Hematopoietic multipotent progenitor cell (in vitro differentiated cells): Measurements from ENCODE around the gene ASIC4. TPM values are rescaled to one million over a fixed set of nuclear protein-coding genes. Genes with fewer than 3 reads are reported as not detected.

Experiments
- DNase-seq, 3 donors: peaks; one replicate each; pipeline ENCODE4 v3.0.0-alpha.2; 2011 to 2015; ENCODE audit warnings: low read depth in 2 of 3, low spot score in 2 of 3
- total RNA-seq: library from RNA; depleted of rRNA; stranded (reverse); fragments of >200 nt; gene quantifications from one replicate; pipeline ENCODE4 v1.2.3, GENCODE V29; 2012

ASIC4 gene
- total RNA-seq, 1 donor: 0.27 TPM

DNA sequence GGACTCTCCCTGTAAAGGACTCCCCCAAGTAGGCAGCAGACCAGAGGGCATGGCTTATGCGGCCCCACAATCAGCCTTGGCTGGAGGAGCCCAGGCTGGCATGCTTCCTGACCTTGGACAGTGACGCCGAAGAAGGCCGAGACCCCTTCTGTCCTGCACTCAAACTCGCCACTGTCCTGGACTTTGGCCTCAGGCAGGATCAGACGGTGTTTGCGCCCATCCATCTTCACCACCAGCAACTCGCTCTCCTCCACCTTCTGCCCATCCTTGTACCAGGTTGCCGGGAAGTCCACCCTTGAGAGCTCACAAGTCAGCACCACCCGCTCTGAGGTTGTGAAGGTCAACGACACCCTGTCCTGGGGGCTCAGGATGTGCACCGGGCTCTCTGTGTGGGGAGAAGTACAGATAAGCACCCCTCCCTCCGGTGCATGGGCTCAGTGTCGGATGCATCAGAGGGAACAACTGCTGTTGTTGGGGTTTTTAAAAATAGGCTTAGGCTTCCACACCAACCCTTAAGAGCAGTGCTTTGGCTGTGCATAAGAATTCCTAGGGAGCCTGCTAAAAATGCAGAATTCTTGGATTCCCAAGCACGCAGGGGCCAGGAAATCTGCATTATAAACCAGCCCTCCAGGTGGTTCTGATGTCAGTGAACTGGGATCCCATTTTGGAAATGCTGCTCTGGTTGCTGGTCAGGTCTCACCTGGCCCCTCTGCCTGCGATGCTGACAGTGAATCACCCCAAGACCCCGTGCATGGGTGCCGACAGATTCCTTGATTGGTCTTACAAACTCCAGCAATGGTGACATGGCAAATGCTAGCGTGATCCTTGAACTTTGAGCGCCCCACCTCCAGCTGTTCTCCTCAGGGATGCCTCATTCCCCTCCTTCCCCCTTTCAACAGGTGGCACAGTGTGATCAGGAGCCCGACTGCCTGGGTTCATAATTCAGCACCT, 51.1 kb downstream of the ASIC4 start:
- no peak for DNase-seq

DNA sequence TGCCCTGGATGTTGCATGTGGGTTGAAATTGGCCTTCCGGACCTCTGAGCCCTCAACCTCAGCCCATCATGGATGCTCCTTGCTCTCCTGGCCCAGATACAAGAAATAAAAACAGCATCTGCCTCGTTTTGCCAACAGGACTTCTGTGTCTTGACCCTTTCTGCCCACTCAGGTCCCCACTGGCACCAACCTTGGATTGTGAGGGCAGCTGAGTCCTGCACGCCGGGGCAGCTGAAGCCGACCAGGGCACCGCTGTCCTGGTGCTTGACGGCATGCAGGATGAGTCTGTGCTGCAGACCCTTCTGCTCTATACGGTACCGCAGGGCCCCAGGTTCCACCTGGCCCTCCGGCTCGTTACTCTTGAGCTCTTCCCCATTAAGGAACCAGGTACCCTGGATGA, 52.4 kb downstream of the ASIC4 start:
- no peak for DNase-seq

DNA sequence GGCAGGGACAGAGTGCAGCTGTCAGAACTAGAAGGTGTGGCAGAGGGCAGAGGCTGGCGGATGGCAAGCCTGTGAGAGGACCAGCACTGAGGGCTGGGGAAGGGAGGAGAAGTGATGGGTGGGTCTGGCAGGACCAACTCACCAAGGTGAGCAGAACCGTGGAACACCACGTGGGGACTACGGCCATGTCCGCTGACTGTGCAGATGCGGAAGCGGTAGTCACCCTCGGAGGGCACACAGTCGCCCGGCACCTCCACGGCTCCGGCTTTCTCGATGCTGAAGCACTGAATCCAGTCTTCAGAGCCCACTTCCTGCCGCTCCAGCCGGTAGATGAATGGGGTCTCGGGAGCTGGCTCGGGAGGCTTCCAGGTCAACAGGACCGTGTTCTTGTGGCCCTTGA, 52.8 kb downstream of the ASIC4 start:
- DNase-seq: no peak

DNA sequence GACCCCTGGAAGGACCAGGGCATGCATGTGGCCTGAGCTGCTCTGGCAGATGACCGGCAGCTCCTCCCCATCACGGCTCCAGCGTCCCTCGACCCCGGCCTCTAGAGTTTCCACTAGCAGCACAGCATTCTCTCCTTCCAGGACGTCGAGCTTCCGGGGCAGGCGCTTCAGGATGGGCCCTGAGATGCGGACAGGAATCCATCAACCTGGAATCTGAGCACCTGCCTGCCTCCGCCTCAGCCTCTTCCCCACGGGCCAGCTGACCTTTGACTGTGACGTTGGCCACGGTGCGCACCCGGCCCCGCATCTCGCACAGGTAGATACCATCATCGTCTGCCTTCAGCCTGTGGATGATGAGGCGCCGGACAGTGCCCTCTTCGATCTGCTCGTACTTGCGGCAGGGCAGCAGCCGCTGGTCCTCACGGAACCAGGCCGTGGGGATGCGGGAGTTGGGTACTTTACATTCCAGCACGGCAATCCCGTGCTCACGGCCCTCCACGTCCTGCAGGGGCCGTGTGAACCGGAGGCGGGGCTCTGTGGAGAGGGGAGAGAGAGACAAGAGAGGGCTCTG, 53.6 kb downstream of the ASIC4 start:
- DNase-seq: no peak

DNA sequence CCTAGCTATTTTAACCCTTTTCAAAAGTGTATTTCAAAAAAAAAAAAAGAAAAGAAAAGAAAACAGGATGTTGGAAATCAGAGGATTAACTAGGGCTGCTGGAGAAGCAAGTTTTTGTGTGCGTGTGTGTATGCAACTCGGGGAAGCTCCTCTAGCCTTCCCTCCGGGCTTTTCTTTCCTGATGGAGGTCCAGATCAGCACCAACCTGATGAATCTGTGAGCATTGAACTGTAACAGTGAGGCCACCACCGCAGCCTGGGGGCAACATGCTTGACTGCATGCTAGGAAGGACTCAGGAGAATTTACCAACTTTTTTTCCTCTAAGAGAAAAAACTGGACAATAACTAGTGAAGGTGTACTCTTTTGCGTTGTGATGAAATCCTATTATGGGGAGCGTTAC, 54.8 kb downstream of the ASIC4 start:
- DNase-seq: no peak

DNA sequence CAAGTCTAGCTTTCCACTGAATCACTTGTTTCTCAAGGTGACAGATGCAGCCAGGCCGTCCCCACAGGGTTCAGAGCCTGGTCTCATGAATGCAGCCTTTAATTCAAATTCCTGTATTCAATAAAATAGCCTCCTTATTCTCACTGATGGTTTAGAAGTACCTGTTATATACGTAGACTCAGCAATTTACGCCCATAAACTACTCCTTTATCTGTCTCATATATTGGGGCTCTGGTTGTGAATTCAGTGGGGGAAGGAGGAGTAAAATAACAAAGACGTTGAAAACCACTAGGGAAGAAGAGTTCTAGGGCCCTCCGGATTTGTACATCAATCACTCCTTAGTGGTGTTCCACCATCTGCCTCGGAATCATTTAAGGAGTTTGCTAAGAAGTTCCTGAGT, 55.4 kb downstream of the ASIC4 start:
- no peak for DNase-seq

DNA sequence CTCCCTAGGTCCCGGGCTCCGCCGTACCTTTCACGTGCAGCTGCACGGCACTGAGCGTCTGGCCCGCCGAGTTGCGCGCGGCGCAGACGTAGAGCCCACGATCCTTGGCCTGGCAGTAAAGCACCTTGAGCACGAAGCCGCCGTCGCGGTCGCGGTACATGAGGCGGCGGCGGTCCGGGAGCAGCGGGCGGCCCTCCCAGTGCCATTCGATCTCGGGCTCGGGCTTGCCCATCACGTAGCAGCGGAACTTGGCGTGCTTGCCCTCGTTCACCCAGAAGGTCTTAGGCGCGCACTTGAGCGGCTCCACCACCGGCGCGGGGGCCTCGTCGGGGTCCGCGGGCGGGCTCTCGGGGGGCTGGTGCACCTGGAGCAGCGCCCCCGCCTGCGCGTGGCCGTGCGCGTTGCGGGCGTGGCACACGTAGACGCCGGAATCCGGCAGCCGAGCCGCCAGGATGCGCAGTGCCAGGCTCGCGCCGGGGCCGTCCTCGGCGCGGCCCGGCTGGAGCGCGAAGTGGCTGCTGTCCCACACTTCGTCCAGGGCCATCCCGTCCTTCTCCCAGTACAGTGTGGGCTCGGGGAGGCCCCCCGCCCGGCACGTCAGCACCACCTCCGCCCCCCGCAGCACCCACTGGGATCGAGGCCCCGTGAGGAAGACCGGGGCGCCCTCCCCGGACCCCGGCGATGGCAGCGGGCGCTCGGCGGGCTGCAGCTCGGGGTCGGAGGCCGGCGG, 56.1 kb downstream of the ASIC4 start:
- DNase-seq: no peak

DNA sequence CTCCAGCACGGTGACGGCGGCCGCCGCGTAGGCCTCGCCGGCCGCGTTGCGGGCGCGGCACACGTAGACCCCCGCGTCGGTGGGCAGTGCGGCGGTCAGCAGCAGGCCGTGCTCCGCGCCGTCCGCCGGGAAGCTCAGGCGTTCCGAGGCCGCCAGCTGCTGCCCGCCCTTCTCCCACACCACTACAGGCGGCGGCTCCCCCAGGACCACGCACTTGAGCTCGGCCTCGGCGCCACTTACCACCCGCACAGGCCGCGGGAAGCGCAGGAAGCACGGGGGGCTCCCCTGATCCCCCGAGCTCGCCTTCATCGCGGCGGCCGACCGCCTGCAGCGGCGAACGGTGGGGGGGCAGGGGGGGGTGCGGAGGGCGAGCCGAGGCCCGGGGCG, 56.6 kb downstream of the ASIC4 start:
- DNase-seq: peak in 1 of 3 donors; percentile 14

DNA sequence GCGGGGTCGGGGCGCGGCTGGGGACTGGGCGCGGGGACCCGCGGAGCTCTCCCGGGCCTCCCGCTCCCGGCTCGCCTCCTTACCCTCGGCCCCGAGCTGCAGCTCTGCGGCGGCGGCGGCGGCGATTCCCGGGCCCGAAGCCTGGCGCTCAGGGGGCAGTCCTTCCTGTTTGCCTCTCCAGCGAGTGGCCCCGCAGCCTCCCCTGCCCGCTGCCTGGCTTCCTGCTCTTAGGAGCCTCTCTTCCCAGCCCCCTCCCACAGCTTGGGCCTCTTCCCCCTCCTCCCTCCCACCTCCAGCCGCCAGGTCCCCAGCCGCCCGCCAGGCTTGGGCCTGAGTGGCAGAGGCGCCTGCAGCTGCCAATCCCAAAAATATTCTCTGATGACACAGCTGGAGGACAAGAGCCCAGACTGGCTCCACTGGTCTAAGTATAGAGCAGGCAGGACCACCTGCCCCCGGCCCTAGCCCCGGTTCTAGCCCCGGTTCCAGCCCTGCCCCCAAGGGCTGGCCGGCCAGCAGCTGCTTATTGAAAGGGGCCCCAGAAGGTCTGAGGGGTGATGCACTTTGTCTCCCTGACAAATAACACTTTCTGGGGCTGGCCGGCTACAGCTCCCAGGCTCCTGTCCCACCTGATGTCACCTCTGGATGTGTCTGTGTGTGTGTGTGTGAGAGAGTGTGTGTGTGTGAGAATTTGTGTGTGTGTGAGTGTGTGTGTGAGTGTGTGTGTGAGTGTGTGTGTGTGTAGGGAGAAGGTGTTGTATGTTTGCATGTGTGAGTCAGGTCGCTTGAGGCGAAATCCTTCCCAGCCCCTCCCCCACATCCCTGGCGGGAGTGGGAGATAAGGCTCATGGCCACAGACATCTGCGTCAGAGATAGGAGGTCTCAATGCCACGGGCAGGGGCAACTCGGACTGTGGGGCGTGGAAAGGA, 57.3 kb downstream of the ASIC4 start, which contains the start of gene OBSL1:
Gene OBSL1 (minus strand): TSS at position 229 of the 926 bp plus-strand sequence. CDS start 307 bp downstream, outside the sequence.
- peak in 1 of 3 donors; percentile 35 for DNase-seq

DNA sequence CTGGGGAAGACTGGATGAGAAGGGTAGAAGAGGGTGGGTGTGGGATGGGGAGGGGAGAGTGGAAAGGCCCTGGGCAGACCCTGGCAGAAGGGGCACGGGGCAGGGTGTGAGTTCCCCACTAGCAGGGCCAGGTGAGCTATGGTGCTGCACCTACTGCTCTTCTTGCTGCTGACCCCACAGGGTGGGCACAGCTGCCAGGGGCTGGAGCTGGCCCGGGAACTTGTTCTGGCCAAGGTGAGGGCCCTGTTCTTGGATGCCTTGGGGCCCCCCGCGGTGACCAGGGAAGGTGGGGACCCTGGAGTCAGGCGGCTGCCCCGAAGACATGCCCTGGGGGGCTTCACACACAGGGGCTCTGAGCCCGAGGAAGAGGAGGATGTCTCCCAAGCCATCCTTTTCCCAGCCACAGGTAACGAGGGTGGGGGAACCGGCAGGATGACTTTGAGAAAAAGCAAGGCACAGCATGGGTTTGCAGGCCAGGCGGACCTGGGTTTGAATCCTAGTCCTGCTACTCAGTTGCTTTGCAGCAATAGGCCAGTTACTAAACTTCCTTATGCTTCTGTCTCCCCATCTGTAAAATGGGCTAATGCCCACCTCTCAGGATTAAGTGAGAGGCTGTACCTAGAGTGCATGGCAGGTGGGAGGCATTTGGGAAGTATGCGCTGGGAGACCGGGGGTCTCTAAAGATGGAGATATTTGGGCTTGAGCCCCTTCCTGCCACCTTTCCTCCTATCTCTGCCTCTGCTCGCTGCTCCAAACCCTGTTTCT, 58.1 kb downstream of the ASIC4 start, which contains the start of gene INHA:
Gene INHA (plus strand): TSS at position 74 of the 765 bp plus-strand sequence. CDS start 65 bp downstream, at position 139.
- no peak for DNase-seq

DNA sequence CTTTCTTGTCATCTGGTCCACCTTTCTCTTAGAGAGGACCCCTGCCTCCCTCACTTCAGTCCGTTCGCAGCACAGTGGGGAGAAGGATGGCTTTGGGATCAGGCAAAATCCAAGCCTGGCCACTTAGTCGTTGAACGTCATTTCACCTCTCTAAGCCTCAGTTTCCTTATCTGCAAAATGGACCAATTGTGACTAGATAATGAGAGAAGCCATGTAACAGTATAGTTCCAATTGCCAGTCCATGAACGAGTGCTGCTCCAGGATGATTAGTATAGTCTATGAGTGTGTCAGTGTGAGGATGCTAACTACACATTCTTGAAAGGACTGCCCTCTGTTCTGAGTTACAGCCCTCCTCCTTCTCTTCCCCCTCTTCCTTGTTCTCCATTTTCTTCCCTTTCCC, 58.9 kb downstream of the ASIC4 start:
- no peak for DNase-seq

DNA sequence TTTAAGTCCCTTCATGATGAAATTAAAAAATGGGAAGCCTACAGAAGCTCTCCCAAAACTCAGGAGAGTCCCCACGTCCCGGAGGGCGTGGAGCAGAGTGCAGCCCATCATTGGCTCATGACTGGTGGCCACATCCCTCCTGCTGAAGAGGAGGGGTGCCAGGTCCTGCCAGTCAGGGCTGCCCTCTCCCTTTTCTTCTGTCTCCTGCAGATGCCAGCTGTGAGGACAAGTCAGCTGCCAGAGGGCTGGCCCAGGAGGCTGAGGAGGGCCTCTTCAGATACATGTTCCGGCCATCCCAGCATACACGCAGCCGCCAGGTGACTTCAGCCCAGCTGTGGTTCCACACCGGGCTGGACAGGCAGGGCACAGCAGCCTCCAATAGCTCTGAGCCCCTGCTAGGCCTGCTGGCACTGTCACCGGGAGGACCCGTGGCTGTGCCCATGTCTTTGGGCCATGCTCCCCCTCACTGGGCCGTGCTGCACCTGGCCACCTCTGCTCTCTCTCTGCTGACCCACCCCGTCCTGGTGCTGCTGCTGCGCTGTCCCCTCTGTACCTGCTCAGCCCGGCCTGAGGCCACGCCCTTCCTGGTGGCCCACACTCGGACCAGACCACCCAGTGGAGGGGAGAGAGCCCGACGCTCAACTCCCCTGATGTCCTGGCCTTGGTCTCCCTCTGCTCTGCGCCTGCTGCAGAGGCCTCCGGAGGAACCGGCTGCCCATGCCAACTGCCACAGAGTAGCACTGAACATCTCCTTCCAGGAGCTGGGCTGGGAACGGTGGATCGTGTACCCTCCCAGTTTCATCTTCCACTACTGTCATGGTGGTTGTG, 60.4 kb downstream of the ASIC4 start:
- no peak for DNase-seq

DNA sequence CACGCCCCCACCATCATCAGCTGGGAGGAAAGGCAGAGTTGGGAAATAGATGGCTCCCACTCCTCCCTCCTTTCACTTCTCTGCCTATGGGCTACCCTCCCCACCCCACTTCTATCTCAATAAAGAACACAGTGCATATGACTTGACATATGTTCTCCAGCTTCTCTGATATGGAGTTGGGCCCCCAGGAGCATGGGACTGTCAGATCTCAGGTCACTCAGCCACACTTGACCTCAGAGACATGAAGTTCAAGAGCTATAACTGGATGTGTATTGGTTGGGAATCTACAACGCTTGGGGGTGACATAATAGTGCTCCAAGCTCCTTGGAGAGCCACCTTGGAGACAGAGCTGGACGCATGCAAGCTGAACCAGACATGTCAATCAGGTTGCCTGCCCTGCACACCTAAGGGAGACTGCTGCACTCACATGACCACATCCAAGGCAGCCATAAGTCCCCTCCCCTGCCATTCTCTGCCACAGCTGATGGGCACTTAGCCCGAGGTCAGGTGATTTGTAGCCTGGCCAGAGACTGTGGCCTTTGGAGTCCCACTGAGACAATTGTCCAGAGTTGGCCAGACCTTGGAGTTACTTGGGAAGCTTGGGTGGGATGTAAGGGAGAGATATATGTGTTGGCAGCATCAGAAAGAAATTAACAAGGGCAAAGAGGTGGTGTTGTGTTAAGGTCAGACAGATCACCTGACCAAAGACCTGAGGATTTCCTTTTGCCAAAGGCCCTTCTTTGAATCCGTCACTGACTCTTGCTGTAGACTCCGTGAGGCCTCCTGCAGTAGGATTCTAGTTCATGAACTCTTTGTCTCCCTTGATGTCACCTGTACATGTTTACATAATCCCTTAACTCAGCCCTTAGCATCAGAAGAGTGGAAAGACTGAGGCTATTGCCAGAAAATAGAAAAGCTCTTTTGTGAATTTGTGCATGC, 61.6 kb downstream of the ASIC4 start:
- no peak for DNase-seq

DNA sequence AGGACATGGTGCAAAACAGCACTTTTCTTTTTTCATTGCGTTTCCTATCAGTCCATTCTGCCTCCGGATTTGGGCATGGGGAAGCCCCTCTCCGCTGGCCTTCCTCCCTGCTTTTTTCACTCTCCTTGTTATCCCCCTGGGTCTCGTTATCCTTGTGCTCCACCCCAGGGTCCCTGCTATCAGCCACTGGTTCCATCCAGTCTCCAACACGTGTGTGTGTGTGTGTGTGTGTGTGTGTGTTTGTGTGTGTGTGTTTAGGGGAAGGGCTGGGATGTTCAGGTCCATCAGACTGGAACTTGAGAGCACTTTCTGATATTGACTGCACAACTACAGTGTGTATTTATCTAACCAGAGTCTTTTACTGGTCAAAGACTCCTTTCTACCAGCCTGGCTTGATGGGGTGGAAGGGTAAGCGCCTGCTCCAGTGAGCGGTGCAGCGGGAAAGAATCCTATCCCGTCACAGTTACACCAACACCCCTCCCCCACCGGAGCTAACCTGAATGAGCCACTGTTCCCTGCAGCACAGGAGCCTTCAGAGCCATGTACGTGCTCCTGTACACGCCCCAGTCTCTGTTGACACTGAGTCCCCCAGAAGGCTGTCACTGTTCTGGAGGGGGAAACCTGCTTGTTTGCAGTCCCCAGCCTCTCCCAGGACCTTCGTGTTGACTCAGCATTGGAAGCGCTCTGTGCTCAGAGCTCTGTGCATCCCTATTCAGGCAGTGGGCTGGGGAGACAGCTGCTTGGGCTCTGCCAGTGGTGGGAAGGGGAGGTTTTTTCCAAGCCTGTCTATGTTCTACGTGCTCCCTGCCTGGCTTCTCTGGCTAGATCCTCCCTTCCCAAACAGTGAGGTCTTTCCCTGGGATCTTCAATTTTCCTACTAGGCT, 62.5 kb downstream of the ASIC4 start:
- DNase-seq: no peak

DNA sequence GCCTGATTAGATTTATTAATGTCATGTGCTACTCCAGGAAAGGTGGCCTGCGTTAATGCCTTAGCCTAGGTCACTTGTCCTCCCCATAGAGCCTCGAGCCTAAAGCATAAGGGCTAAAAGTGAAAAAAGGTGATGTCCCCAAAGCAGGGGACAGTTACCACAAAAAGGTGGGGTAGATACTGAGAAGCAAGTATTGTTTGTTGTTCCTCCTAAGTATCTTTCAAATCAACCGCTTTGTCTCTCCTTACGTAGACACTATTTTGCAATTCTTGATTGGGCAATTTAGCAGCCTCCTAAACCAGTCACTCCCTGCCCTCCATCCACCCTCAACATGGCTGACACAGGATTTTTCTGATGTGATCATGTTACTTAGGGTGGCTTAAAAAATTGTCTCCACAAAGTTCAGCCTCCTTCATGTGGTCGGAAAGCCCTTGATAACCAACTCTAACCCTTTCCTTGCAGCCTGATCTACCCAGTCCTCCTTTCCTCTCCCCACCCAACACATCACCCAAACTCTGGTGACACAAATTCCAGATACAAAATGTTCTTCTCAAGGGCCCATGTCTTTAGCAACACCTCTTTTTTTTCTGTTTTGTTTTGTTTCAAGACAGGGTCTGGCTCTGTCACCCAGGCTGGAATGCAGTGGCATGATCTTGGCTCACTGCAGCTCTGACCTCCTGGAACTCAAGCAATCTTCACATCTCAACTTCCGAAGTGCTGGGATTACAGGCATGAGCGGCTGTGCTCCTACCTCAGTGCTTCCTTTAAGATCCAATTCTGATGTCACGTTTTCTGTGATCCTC, 64.7 kb downstream of the ASIC4 start:
- DNase-seq: no peak

DNA sequence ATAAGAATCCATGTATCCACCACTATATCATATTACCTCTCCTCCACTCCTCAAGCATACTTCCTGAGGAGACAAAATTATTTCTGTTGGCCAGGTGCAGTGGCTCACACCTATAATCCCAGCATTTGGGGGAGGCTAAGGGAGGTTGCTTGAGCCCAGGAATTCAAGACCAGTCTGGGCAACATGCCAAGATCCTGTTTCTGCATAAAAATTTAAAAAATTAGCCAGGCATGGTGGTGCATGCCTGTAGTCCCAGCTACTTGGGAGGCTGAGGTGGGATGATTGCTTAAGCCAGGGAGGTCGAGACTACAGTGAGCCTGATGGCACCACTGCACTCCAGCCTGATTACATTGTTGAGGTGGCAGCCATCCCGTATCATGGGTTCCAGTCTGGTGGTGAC, 67.1 kb downstream of the ASIC4 start:
- no peak for DNase-seq
